Activated T-helper 17 cell treated with anti-CD3 and anti-CD28 coated beads, Interleukin-2, amount 50 U/mL, for 72 hours (primary cell): Measurements from ENCODE around the gene EXOC6B. TPM values are rescaled to one million over a fixed set of nuclear protein-coding genes. Genes with fewer than 3 reads are reported as not detected.

ENCODE experiments used
- ATAC-seq: fragments of 150-1000 bp; cut with Tn5 transposase; replicated peaks from 2 replicates; pipeline ENCODE4 v1.10.0; 2021; ENCODE audit warnings: mild to moderate bottlenecking, moderate library complexity
- H3K27ac Mint-ChIP-seq: one replicate; pipeline ENCODE4 v1.8.0; 2022; ENCODE audit warnings: mixed read lengths
- H3K27me3 Mint-ChIP-seq: one replicate; pipeline ENCODE4 v1.8.0; 2022; ENCODE audit warnings: mixed read lengths
- H3K36me3 Mint-ChIP-seq: one replicate; pipeline ENCODE4 v1.8.0; 2022; ENCODE audit warnings: low read depth, mild to moderate bottlenecking, mixed read lengths
- H3K4me1 Mint-ChIP-seq: one replicate; pipeline ENCODE4 v1.8.0; 2022; ENCODE audit warnings: mixed read lengths
- H3K4me3 Mint-ChIP-seq: one replicate; pipeline ENCODE4 v1.8.0; 2022; ENCODE audit warnings: mild to moderate bottlenecking, mixed read lengths
- H3K9me3 Mint-ChIP-seq: one replicate; pipeline ENCODE4 v1.8.0; 2022; ENCODE audit warnings: mixed read lengths
- total RNA-seq, 2 donors: library from RNA; stranded (reverse); gene quantifications; one replicate each; pipeline ENCODE4 v1.2.3, GENCODE V29; 2022

The EXOC6B gene
- total RNA-seq, 2 donors from 2014 or later: 12.1 to 12.8 TPM

- Mint-ChIP-seq H3K36me3 (no peaks in the 10 kb centered on the region), H3K9me3 (no peaks in the 10 kb centered on the region), H3K27me3 (no peaks in the 10 kb centered on the region), H3K4me3 (no peak overlapping the region), H3K4me1 (no peaks in the 10 kb centered on the region), H3K27ac (no peak overlapping the region)
- ATAC-seq: no peak
Observed at GRCh38 chr2:72263776-72264060, 562.1 kb downstream of the EXOC6B start.

- ATAC-seq: no peak
- Mint-ChIP-seq H3K4me1 (no peaks in the 10 kb centered on the region), H3K27ac (no peak overlapping the region), H3K36me3 (no peaks in the 10 kb centered on the region), H3K9me3 (no peaks in the 10 kb centered on the region), H3K4me3 (no peak overlapping the region), H3K27me3 (no peaks in the 10 kb centered on the region)
Observed at GRCh38 chr2:72263043-72263775, 562.6 kb downstream of the EXOC6B start.

GRCh38 chr2:72261076-72261475, 564.8 kb downstream of the EXOC6B start:
- no peak overlapping the region for H3K27ac Mint-ChIP-seq
- no peaks in the 10 kb centered on the region for H3K27me3 Mint-ChIP-seq
- H3K9me3 Mint-ChIP-seq: peaks cover 1% of the 10 kb centered on the region
- no peaks in the 10 kb centered on the region for H3K4me1 Mint-ChIP-seq
- no peak overlapping the region for H3K4me3 Mint-ChIP-seq
- H3K36me3 Mint-ChIP-seq: no peaks in the 10 kb centered on the region
- no peak for ATAC-seq

- Mint-ChIP-seq H3K36me3 (no peaks in the 10 kb centered on the region), H3K9me3 (peaks cover 6% of the 10 kb centered on the region), H3K4me3 (no peak overlapping the region), H3K27me3 (no peaks in the 10 kb centered on the region), H3K27ac (no peak overlapping the region), H3K4me1 (no peaks in the 10 kb centered on the region)
- no peak for ATAC-seq
Observed at GRCh38 chr2:72255540-72255939, 570.3 kb downstream of the EXOC6B start.

- Mint-ChIP-seq H3K27ac (no peak overlapping the region), H3K27me3 (no peaks in the 10 kb centered on the region), H3K4me1 (no peaks in the 10 kb centered on the region), H3K9me3 (peaks cover 6% of the 10 kb centered on the region), H3K4me3 (no peak overlapping the region), H3K36me3 (no peaks in the 10 kb centered on the region)
- no peak for ATAC-seq
Observed at GRCh38 chr2:72254831-72255451, 570.9 kb downstream of the EXOC6B start.

- H3K36me3 Mint-ChIP-seq: no peaks in the 10 kb centered on the region
- no peak for ATAC-seq
- no peaks in the 10 kb centered on the region for H3K27me3 Mint-ChIP-seq
- no peak overlapping the region for H3K4me3 Mint-ChIP-seq
- H3K4me1 Mint-ChIP-seq: peaks cover 6% of the 10 kb centered on the region
- H3K9me3 Mint-ChIP-seq: no peaks in the 10 kb centered on the region
- H3K27ac Mint-ChIP-seq: no peak overlapping the region
Observed at GRCh38 chr2:72238311-72238710, 587.5 kb downstream of the EXOC6B start.

- Mint-ChIP-seq H3K9me3 (no peaks in the 10 kb centered on the region), H3K27ac (no peak overlapping the region), H3K4me3 (no peak overlapping the region), H3K4me1 (peaks cover 6% of the 10 kb centered on the region), H3K27me3 (no peaks in the 10 kb centered on the region), H3K36me3 (no peaks in the 10 kb centered on the region)
- no peak for ATAC-seq
Observed at GRCh38 chr2:72237549-72237948, 588.3 kb downstream of the EXOC6B start.

GRCh38 chr2:72236445-72237067, 589.3 kb downstream of the EXOC6B start:
- Mint-ChIP-seq H3K27ac (no peak overlapping the region), H3K36me3 (no peaks in the 10 kb centered on the region), H3K4me3 (no peak overlapping the region), H3K4me1 (peaks cover 5% of the 10 kb centered on the region), H3K27me3 (no peaks in the 10 kb centered on the region), H3K9me3 (no peaks in the 10 kb centered on the region)
- ATAC-seq: no peak

GRCh38 chr2:72235497-72236415, 590.1 kb downstream of the EXOC6B start:
- H3K9me3 Mint-ChIP-seq: no peaks in the 10 kb centered on the region
- H3K27ac Mint-ChIP-seq: no peak overlapping the region
- H3K4me1 Mint-ChIP-seq: no peaks in the 10 kb centered on the region
- no peak for ATAC-seq
- no peaks in the 10 kb centered on the region for H3K27me3 Mint-ChIP-seq
- no peak overlapping the region for H3K4me3 Mint-ChIP-seq
- H3K36me3 Mint-ChIP-seq: no peaks in the 10 kb centered on the region

- H3K4me1 Mint-ChIP-seq: no peaks in the 10 kb centered on the region
- no peak overlapping the region for H3K27ac Mint-ChIP-seq
- H3K27me3 Mint-ChIP-seq: no peaks in the 10 kb centered on the region
- H3K9me3 Mint-ChIP-seq: peaks cover 5% of the 10 kb centered on the region
- no peak overlapping the region for H3K4me3 Mint-ChIP-seq
- no peak for ATAC-seq
- no peaks in the 10 kb centered on the region for H3K36me3 Mint-ChIP-seq
Observed at GRCh38 chr2:72233211-72233610, 592.6 kb downstream of the EXOC6B start.

- H3K9me3 Mint-ChIP-seq: peaks cover 4% of the 10 kb centered on the region
- H3K4me3 Mint-ChIP-seq: no peak overlapping the region
- H3K27me3 Mint-ChIP-seq: no peaks in the 10 kb centered on the region
- no peaks in the 10 kb centered on the region for H3K4me1 Mint-ChIP-seq
- no peak for ATAC-seq
- H3K27ac Mint-ChIP-seq: no peak overlapping the region
- no peaks in the 10 kb centered on the region for H3K36me3 Mint-ChIP-seq
Observed at GRCh38 chr2:72222829-72223564, 602.8 kb downstream of the EXOC6B start.

- no peaks in the 10 kb centered on the region for H3K27me3 Mint-ChIP-seq
- no peak overlapping the region for H3K4me3 Mint-ChIP-seq
- H3K9me3 Mint-ChIP-seq: no peaks in the 10 kb centered on the region
- H3K36me3 Mint-ChIP-seq: no peaks in the 10 kb centered on the region
- no peak overlapping the region for H3K27ac Mint-ChIP-seq
- no peak for ATAC-seq
- no peaks in the 10 kb centered on the region for H3K4me1 Mint-ChIP-seq
Observed at GRCh38 chr2:72220170-72220569, 605.7 kb downstream of the EXOC6B start.

GRCh38 chr2:72214429-72215143, 611.2 kb downstream of the EXOC6B start:
- Mint-ChIP-seq H3K27me3 (no peaks in the 10 kb centered on the region), H3K4me1 (no peaks in the 10 kb centered on the region), H3K27ac (no peak overlapping the region), H3K4me3 (no peak overlapping the region), H3K9me3 (peaks cover 3% of the 10 kb centered on the region), H3K36me3 (no peaks in the 10 kb centered on the region)
- no peak for ATAC-seq
